A673 (cell line): ENCODE data around the gene CCDC12. TPM values are rescaled to one million over a fixed set of nuclear protein-coding genes. Genes with fewer than 3 reads are reported as not detected.

Source experiments
- BruUV-seq: library from RNA; stranded (reverse); fragments of 400-500 nt; replicated peaks from 2 replicates; lab custom pipeline; 2021; lab: Mats Ljungman, UMichigan
- CTCF ChIA-PET: fragments of 300-600 bp; sonication (Branson Sonifier 250); formaldehyde crosslinking; loops from one replicate; lab custom pipeline; 2022; ENCODE audit warnings: antibody characterized with exemption; lab: Charles Lee
- POLR2A ChIA-PET: fragments of 300-600 bp; sonication (Branson Sonifier 250); formaldehyde crosslinking; loops from one replicate; lab custom pipeline; 2022; ENCODE audit warnings: antibody characterized with exemption; ENCODE audit not compliant: low non-redundant PET; lab: Charles Lee
- DNase-seq: peaks from one replicate; pipeline ENCODE4 v3.0.0-alpha.2; 2015; ENCODE audit warnings: low spot score
- H3K27ac ChIP-seq: fragments of 200-600 bp; sonication (generic); 2 replicates; pipeline ENCODE4 v1.5.1; 2016; ENCODE audit warnings: mixed run types, low read depth, mild to moderate bottlenecking, mixed read lengths, antibody characterized with exemption, low read length; ENCODE audit not compliant: poor library complexity, severe bottlenecking
- H3K27me3 ChIP-seq: fragments of 200-600 bp; sonication (generic); replicated peaks from 2 replicates; pipeline ENCODE4 v1.6.1; 2017; ENCODE audit warnings: mixed run types, low read depth, mild to moderate bottlenecking, mixed read lengths, antibody characterized with exemption, low read length; ENCODE audit not compliant: insufficient read depth, poor library complexity
- H3K36me3 ChIP-seq: fragments of 200-600 bp; sonication (generic); 2 replicates; pipeline ENCODE4 v1.6.1; 2016; ENCODE audit warnings: mixed run types, mild to moderate bottlenecking, mixed read lengths, antibody characterized with exemption, low read length; ENCODE audit not compliant: insufficient read depth, poor library complexity, severe bottlenecking
- H3K4me1 ChIP-seq: fragments of 200-600 bp; sonication (generic); 2 replicates; pipeline ENCODE4 v1.6.1; 2017; ENCODE audit warnings: mixed run types, mild to moderate bottlenecking, mixed read lengths, antibody characterized with exemption, low read length; ENCODE audit not compliant: insufficient read depth, poor library complexity, severe bottlenecking
- H3K4me3 ChIP-seq: fragments of 200-600 bp; sonication (generic); 2 replicates; pipeline ENCODE4 v1.5.1; 2016; ENCODE audit warnings: low read depth, mixed run types, mild to moderate bottlenecking, mixed read lengths, low read length; ENCODE audit not compliant: poor library complexity, severe bottlenecking
- H3K9me3 ChIP-seq: fragments of 200-600 bp; sonication (generic); 2 replicates; pipeline ENCODE4 v1.6.1; 2016; ENCODE audit warnings: mixed run types, low read depth, mild to moderate bottlenecking, mixed read lengths, antibody characterized with exemption, low read length; ENCODE audit not compliant: poor library complexity, severe bottlenecking
- EZH2 ChIP-seq: fragments of 200-600 bp; sonication (generic); IDR thresholded peaks from 2 replicates; pipeline ENCODE4 v1.6.1; 2017; ENCODE audit warnings: borderline replicate concordance, low read depth, mild to moderate bottlenecking, mixed read lengths, antibody characterized with exemption, low read length; ENCODE audit not compliant: poor library complexity, severe bottlenecking
- intact Hi-C: fragments of 100-400 bp; cut with micrococcal nuclease; formaldehyde crosslinking; loops from one replicate; pipeline ENCODE4 v1.10.0; 2022; ENCODE audit not compliant: unreplicated experiment
- total RNA-seq: library from RNA; stranded (reverse); gene quantifications from 2 replicates; pipeline ENCODE4 v1.2.3, GENCODE V29; 2021
- TF ChIP-seq, protein P1 (sequence below): fragments of 300-800, 200-600 bp; sonication (generic); conservative IDR thresholded peaks from 2 replicates; pipeline ENCODE4 v1.5.1; 2017; ENCODE audit warnings: low read depth, mild to moderate bottlenecking, antibody characterized with exemption, low read length, moderate library complexity, mixed read lengths

Gene CCDC12
- total RNA-seq, 1 experiment from 2014 or later = 28.2 TPM

DNA sequence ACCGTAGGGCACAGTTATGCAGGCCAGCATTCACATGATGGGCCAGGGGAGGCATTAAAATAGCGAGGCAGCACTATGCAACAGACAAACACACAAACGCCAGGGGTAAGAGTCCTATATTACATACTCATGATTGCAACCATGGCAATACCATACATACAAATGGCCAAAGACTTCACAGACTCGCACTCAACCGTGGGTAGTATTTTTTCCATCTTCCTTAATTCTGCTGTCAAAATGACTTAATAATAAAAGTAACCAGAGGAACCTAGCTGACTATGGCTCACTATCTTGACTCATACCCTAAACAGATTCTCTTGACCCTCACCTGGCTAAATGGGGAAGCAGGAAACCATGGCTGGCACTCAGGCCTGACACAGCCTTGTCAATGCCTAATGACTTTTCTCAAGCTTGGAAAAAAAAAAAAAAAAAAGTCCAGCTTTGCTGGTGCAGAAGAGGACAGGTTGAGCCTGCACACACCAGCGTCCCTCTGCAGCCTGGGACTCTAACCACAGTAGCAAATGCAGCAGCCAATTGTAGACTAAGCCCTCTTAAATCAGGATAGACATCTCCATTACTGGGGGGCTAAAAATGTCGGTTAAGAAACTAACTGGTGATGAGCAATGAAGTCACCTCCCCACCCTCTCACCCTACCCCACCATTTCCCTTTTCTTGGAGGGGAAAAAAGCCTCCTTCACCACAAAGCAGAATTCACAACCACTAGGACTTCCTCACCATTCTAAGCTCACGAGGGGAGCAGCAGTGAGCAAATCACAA is 23.1 kb downstream of the CCDC12 start:
- no peak overlapping the region for H3K4me3 ChIP-seq
- ChIA-PET CTCF (no interaction called here), POLR2A (no interaction called here)
- intact Hi-C loops = no loop called here
- no peaks in the 10 kb centered on the region for H3K9me3 ChIP-seq
- H3K27ac ChIP-seq = no peak overlapping the region
- H3K27me3 ChIP-seq = no peaks in the 10 kb centered on the region
- BruUV-seq = no TSS peak
- no peaks in the 10 kb centered on the region for H3K4me1 ChIP-seq
- TF ChIP-seq EZH2 = no peak
- TF ChIP-seq, protein P1, sequence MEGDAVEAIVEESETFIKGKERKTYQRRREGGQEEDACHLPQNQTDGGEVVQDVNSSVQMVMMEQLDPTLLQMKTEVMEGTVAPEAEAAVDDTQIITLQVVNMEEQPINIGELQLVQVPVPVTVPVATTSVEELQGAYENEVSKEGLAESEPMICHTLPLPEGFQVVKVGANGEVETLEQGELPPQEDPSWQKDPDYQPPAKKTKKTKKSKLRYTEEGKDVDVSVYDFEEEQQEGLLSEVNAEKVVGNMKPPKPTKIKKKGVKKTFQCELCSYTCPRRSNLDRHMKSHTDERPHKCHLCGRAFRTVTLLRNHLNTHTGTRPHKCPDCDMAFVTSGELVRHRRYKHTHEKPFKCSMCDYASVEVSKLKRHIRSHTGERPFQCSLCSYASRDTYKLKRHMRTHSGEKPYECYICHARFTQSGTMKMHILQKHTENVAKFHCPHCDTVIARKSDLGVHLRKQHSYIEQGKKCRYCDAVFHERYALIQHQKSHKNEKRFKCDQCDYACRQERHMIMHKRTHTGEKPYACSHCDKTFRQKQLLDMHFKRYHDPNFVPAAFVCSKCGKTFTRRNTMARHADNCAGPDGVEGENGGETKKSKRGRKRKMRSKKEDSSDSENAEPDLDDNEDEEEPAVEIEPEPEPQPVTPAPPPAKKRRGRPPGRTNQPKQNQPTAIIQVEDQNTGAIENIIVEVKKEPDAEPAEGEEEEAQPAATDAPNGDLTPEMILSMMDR = no peak
- DNase-seq = no peak
- no peaks in the 10 kb centered on the region for H3K36me3 ChIP-seq

DNA sequence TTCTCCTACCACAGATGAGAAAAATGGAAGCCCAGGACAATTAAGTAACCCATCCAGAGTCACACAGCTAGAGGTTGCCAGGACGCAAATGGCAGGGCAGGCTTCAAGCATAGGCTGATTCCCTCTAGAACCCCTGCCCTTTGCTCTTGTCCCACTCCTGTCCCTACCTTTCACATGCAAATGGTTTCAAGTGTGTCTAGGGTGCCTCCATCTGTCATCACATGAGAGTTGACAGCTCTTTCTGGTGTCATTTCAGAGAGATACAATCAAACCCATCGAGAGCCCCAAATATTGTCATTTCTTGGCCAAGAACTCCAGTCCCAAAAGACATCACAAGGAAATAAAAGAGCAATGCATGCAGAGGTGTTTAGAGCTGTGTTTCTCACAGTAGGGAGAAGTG is 23.7 kb downstream of the CCDC12 start:
- Histone ChIP-seq H3K9me3 (no peaks in the 10 kb centered on the region), H3K36me3 (no peaks in the 10 kb centered on the region), H3K4me1 (no peaks in the 10 kb centered on the region), H3K27ac (no peak overlapping the region), H3K4me3 (no peak overlapping the region), H3K27me3 (no peaks in the 10 kb centered on the region)
- ChIA-PET CTCF (no interaction called here), POLR2A (no interaction called here)
- no TSS peak for BruUV-seq
- no peak for TF ChIP-seq EZH2
- TF ChIP-seq, protein P1 = no peak
- intact Hi-C loops = no loop called here
- DNase-seq = no peak

DNA sequence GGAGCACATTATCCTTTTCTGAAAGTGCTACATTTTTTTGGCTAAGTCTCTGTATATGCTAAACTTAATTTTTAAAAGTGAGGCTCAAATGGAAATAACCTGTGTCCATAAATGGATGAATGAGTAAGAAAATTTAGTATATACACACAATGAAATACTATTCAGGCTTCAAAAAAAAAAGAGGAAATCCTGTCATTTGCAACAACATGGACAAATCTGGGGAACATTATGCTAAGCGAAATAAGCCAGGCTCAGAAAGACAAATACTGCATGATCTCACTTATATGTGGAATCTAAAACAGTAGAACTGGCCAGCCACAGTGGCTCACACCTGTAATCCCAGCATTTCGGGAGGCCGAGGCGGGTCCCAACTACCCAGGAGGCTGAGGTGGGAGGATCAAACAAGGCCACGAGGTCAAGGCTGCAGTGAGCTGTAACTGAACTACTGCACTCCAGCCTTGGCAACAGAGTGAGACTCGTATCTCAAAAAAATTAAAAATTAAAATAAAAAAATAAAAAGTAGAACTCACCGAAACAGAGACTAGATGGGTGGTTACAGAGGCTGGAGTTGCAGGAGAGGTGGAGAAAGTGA is 25.8 kb downstream of the CCDC12 start:
- no peaks in the 10 kb centered on the region for H3K9me3 ChIP-seq
- no peaks in the 10 kb centered on the region for H3K27me3 ChIP-seq
- intact Hi-C loops = no loop called here
- no peak overlapping the region for H3K27ac ChIP-seq
- POLR2A ChIA-PET = no interaction called here
- H3K36me3 ChIP-seq = no peaks in the 10 kb centered on the region
- TF ChIP-seq, protein P1 = no peak
- TF ChIP-seq EZH2 = no peak
- no TSS peak for BruUV-seq
- H3K4me3 ChIP-seq = no peak overlapping the region
- H3K4me1 ChIP-seq = no peaks in the 10 kb centered on the region
- no peak for DNase-seq
- CTCF ChIA-PET = interaction anchor here (0.6 kb wide), 1 partner anchor 28 kb away, joined by 6 read pairs; no protein-coding TSS in a partner anchor
